ENCODE results near the gene PEX11B.

The PEX11B gene

DNA sequence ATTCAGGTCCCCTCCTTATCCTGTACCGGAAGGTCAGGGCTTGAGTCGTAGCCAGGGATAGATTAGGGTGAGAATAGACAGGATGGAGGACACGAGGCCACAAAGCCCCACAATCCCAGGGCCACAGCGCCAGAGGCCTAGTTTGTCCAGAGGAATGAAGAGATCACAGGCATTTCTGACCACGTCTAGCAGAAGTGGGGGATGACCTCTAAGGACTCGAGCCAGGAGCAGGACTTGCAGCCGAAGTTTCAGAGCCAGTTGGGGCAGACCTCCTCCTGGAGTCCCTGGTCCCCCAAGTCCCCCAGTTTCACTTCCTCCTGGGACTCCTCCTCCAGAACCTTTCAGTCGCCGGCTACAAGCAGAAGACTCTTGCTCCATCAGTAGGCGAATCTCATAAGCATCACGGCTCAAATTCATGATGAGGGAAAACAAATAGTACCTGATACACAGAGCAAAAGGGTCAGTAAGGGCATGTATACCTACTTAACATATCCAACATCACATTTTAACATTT, 6.3 kb downstream of the PEX11B start:
- no peak for DNase-seq (ENCODE audit: extremely low read depth in 1 of 2, low read depth in 1 of 2)

- DNase-seq (ENCODE audit: extremely low read depth in 1 of 2, low read depth in 1 of 2) = no peak
Observed at GRCh38 chr1:145908653-145909052, 9.9 kb downstream of the PEX11B start.

- DNase-seq (ENCODE audit: extremely low read depth in 1 of 2, low read depth in 1 of 2) = no peak
Observed at GRCh38 chr1:145906954-145907753, 11.4 kb downstream of the PEX11B start.

GRCh38 chr1:145901312-145902021, 17.1 kb downstream of the PEX11B start:
- DNase-seq (ENCODE audit: extremely low read depth in 1 of 2, low read depth in 1 of 2) = no peak

- DNase-seq (ENCODE audit: extremely low read depth in 1 of 2, low read depth in 1 of 2) = no peak
Observed at GRCh38 chr1:145898756-145899155, 19.8 kb downstream of the PEX11B start.

GRCh38 chr1:145897969-145898368, 20.5 kb downstream of the PEX11B start:
- DNase-seq (ENCODE audit: extremely low read depth in 1 of 2, low read depth in 1 of 2) = no peak

DNA sequence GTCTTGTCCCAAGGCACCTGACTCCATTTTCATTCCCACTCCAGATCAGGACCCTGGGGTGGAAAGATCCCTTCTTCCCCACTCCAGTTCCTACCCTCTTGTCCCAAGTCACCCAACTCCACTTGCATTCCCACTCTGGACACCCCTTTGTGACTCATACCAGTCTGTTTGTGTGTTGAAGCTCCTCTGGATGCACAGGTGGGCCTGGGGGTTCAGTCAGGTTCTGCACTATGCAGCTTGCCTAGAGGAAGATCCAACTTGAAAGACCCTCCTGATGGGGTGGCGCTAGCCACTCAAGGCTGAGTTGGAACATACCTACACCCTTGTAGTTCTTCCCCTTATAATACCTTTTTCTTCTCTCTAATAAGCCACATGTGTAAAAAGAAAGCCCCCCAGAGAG, 23.0 kb downstream of the PEX11B start:
- no peak for DNase-seq (ENCODE audit: extremely low read depth in 1 of 2, low read depth in 1 of 2)

GRCh38 chr1:145893306-145894055, 25.0 kb downstream of the PEX11B start:
- no peak for DNase-seq (ENCODE audit: extremely low read depth in 1 of 2, low read depth in 1 of 2)

- no peak for DNase-seq (ENCODE audit: extremely low read depth in 1 of 2, low read depth in 1 of 2)
Observed at GRCh38 chr1:145892486-145893087, 25.9 kb downstream of the PEX11B start.

- peak in 1 of 2 donors; percentile 15 for DNase-seq (ENCODE audit: extremely low read depth in 1 of 2, low read depth in 1 of 2)
Observed at GRCh38 chr1:145891587-145892485, 26.7 kb downstream of the PEX11B start.

GRCh38 chr1:145891143-145891542, 27.4 kb downstream of the PEX11B start:
- no peak for DNase-seq (ENCODE audit: extremely low read depth in 1 of 2, low read depth in 1 of 2)

GRCh38 chr1:145889722-145890121, 28.8 kb downstream of the PEX11B start:
- no peak for DNase-seq (ENCODE audit: extremely low read depth in 1 of 2, low read depth in 1 of 2)

DNA sequence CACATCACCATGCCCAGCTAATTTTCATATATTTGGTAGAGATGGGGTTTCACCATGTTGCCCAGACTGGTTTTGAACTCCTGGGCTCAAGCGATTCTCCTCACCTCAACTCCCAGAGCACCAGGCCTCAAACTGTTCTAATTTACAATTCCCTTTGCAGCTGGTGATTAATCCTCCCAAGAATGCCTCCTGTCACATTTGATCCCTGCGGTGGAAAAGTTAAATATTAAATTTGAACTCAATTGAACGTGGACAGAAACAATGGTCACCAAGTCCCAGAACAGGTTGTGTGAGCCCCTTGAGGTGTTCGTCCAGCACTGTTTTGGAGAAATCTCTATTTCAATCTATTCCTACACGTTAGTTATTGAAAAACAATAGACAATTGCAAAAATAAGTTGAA, 30.9 kb downstream of the PEX11B start:
- DNase-seq (ENCODE audit: extremely low read depth in 1 of 2, low read depth in 1 of 2) = no peak

DNA sequence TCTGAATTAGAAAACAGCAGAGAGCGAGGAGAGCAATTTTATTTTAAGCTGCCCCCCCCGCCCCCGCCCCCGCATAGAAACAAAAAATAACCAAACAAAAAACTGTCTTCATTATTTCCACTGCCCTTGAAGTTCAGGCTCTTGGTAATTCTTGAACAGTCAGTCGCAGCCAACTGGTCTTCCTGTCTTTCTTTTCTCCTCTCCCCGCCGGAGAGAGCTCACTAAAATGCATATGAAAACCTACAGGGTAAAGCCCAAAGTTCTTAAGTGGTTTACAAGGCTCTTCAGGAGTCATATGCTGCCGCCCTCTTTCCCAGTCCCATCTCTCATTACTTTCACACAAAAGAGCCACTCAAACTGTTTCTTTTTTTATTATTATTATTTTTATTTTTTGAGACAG, 31.7 kb downstream of the PEX11B start:
- DNase-seq (ENCODE audit: extremely low read depth in 1 of 2, low read depth in 1 of 2) = no peak

DNA sequence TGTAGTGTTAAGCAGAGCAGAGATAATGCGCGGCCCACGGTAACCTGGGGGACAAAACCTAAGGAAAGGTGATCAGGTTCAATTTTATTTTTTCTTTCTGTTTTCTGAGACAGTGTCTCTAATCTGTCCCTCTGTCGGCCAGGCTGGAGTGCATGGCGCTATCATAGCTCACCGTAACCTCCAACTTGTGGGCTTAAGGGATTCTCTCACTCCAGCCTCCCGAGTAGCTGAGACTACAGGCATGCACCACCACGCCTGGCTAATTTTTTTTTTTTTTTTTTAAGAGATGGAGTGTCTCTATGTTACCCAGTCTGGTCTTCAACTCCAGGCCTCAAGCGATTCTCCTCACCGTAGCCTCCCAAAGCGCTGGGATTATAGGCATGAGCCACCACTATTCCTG, 32.1 kb downstream of the PEX11B start:
- DNase-seq (ENCODE audit: extremely low read depth in 1 of 2, low read depth in 1 of 2) = no peak

DNA sequence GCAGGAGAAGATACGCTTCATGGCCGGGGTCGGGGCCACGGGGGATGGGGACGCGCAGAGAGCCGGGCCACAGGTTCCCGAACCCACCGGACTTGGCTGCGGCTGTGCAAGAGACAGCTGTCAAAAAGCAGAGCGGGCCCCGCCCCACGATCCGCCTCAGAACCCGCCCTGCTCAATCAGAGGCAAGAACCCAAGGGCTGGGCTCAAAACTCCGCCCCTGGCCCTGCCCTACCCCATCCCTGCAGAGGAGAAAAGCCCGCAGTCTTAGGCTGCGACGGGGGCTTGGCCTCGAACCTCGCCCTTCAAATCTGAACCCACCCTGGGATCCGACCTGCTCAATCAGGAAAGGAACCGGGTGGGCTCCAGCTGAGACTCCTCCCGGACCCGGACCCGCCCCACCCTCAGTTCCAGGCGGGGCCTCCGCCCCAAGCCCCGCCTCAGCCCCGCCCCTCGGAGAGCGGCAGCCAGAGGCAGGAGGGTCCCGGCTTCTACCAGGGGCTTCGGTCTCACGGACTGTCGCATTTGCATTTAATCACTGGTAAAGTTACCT, 32.7 kb downstream of the PEX11B start, which contains the start of gene ANKRD35:
TSS of gene ANKRD35 (minus strand) at position 129 of the 550 bp plus-strand sequence. CDS start at position 21, 108 bp downstream.
- peak; percentile 74 to 87 for DNase-seq (ENCODE audit: extremely low read depth in 1 of 2, low read depth in 1 of 2)

DNA sequence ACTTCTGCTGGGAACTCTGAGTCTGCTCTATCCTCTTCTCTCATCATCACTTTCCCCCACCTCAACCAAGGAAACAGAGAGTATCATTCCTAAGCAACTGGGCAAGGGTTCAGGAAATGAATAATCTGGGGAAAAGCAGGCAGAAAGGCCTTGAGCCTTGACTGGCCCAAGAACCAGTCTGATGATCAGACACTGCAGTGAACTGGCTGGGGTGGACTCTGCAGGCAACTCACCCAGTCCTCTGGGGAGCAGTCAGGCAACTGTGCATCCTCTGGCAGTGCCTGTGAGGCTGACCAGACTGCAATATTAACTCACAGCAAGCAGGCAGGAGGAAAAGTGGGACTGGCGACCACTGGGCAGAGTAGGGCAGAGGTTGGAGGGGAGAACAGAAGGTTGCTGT, 33.8 kb downstream of the PEX11B start:
- DNase-seq (ENCODE audit: extremely low read depth in 1 of 2, low read depth in 1 of 2) = no peak

- no peak for DNase-seq (ENCODE audit: extremely low read depth in 1 of 2, low read depth in 1 of 2)
Observed at GRCh38 chr1:145879775-145880174, 38.7 kb downstream of the PEX11B start.

DNA sequence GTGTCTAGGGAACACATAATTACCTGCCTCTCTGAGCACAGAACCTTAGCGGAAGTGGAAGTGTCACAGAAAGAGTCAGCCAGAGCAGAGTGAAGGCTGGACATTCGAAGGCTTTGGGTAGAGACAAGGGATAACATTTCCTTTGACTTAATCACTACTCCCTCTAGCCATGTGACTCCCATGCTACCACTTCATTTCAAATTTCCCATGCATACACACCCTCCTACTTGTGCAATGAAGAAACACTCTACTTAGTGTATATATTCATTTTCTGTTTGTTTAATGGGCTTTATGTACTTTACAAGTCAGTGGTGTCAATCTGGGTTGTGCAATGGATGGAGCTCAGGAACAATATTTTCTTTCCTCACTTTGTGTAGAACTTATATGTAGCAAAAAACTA, 39.8 kb downstream of the PEX11B start:
- DNase-seq (ENCODE audit: extremely low read depth in 1 of 2, low read depth in 1 of 2) = no peak

All from stimulated activated CD8-positive, alpha-beta memory T cell treated with anti-CD3 and anti-CD28 coated beads, Interleukin-7, amount 100 ng/mL, for 48 hours (primary cell).